K562 (cell line): ENCODE measurements around the gene TNNT3. TPM values are rescaled to one million over a fixed set of nuclear protein-coding genes. Genes with fewer than 3 reads are reported as not detected.

Experiments
- ATAC-seq: fragments of 200-7000 bp; cut with Tn5 transposase; 3 replicates; pipeline ENCODE4 v1.9.1; 2020; ENCODE audit warnings: moderate library complexity
- BruUV-seq: library from RNA; stranded (reverse); fragments of 400-500 nt; replicated peaks from 2 replicates; lab custom pipeline; 2021; lab: Mats Ljungman, UMichigan
- CTCF ChIA-PET: fragments of 300-600 bp; formaldehyde crosslinking; extraction: SDS; loops from one replicate; lab custom pipeline; 2021; ENCODE audit warnings: low intra/inter-chr PET ratio; lab: Yijun Ruan, JAX
- POLR2A ChIA-PET: fragments of 300-600, 350-650 bp; sonication (Branson Sonifier 250); formaldehyde crosslinking; extraction: SDS; loops from one replicate; lab custom pipeline; 2021; ENCODE audit warnings: antibody characterized with exemption, inconsistent platforms; lab: Yijun Ruan, JAX
- DNase-seq, 4 experiments: peaks; one replicate each; pipeline versions ENCODE4 v3.0.0 to v3.0.0-alpha.2; 2011 to 2018; ENCODE audit warnings: low spot score in 3 of 4, mixed read lengths in 3 of 4; ENCODE audit errors: extremely low read depth in 1 of 4
- FAIRE-seq: peaks from 2 replicates; lab custom pipeline; 2011; peaks lifted over from hg19 to GRCh38; lab: Jason Lieb, UNC
- H2AFZ ChIP-seq: 2 replicates; pipeline ENCODE4 v1.6.0; 2011; ENCODE audit warnings: low read depth, low read length, control low read depth, inconsistent platforms
- H3K27ac ChIP-seq: fragments of 200-600 bp; 3 replicates; pipeline ENCODE4 v1.8.0; 2011; ENCODE audit warnings: low read depth, mild to moderate bottlenecking, control low read depth, inconsistent platforms, low read length, moderate library complexity, mixed read lengths; ENCODE audit errors: extremely low read depth
- H3K27me3 ChIP-seq, 2 experiments: fragments of 300-600 bp in 1 of 2; 2 replicates in 1 of 2; 3 replicates in 1 of 2; pipeline versions ENCODE4 v1.6.0 to v1.8.0; 2011; ENCODE audit warnings: inconsistent platforms in 2 of 2, low read length in 2 of 2, mild to moderate bottlenecking in 1 of 2, mixed read lengths in 1 of 2, moderate library complexity in 1 of 2; ENCODE audit not compliant: control insufficient read depth in 2 of 2, insufficient read depth in 2 of 2
- H3K36me3 ChIP-seq: fragments of 300-600 bp; 3 replicates; pipeline ENCODE4 v1.8.0; 2011; ENCODE audit warnings: mild to moderate bottlenecking, low read length, inconsistent platforms; ENCODE audit not compliant: control insufficient read depth, insufficient read depth
- H3K4me1 ChIP-seq, 2 experiments: fragments of 200-600 bp in 1 of 2; replicated peaks in 1 of 2; 2 replicates in 1 of 2; 3 replicates in 1 of 2; pipeline versions ENCODE4 v1.5.1 to v1.8.0; 2011; ENCODE audit warnings: inconsistent platforms in 2 of 2, low read length in 2 of 2, mild to moderate bottlenecking in 1 of 2, mixed read lengths in 1 of 2, moderate library complexity in 1 of 2; ENCODE audit not compliant: control insufficient read depth in 2 of 2, insufficient read depth in 2 of 2
- H3K4me2 ChIP-seq: 2 replicates; pipeline ENCODE4 v1.6.1; 2011; ENCODE audit warnings: low read length, control low read depth, inconsistent platforms, mixed read lengths; ENCODE audit not compliant: insufficient read depth
- H3K4me3 ChIP-seq: fragments of 200-600 bp; sonication (generic), shearing (Covaris generic); 2 replicates; pipeline ENCODE4 v1.5.1; 2016; ENCODE audit warnings: control low read depth, inconsistent platforms
- H3K79me2 ChIP-seq: fragments of 200-600 bp; 3 replicates; pipeline ENCODE4 v1.8.0; 2011; ENCODE audit warnings: low read length, inconsistent platforms; ENCODE audit not compliant: control insufficient read depth, insufficient read depth
- H3K9ac ChIP-seq, 2 experiments: 2 replicates each; pipeline versions ENCODE4 v1.6.0 to v1.6.1; 2011; ENCODE audit warnings: low read depth in 2 of 2, low read length in 2 of 2, control low read depth in 1 of 2, inconsistent platforms in 1 of 2, mild to moderate bottlenecking in 1 of 2, mixed read lengths in 1 of 2; ENCODE audit not compliant: insufficient read depth in 1 of 2
- H3K9me1 ChIP-seq: one replicate; pipeline ENCODE4 v1.6.0; 2011; ENCODE audit warnings: inconsistent platforms, mild to moderate bottlenecking, low read length, moderate library complexity; ENCODE audit not compliant: control insufficient read depth, insufficient read depth
- H3K9me3 ChIP-seq: replicated peaks from 2 replicates; pipeline ENCODE4 v1.5.1; 2011; ENCODE audit warnings: low read depth, low read length, inconsistent platforms; ENCODE audit not compliant: control insufficient read depth, insufficient read depth
- H4K20me1 ChIP-seq: replicated peaks from 2 replicates; pipeline ENCODE4 v1.6.1; 2011; ENCODE audit warnings: low read length, inconsistent platforms, mixed read lengths; ENCODE audit not compliant: control insufficient read depth, insufficient read depth
- GTF2E2 ChIP-seq: fragments of 200-800 bp; sonication (Bioruptor generic); IDR thresholded peaks from 2 replicates; pipeline ENCODE4 v1.6.1; 2016; ENCODE audit warnings: missing genetic modification characterization, missing compliant biosample characterization
- HBP1 ChIP-seq: fragments of 450-650 bp; formaldehyde crosslinking; IDR thresholded peaks from 2 replicates; pipeline ENCODE4 v1.4.0; 2022; ENCODE audit warnings: missing genetic modification characterization
- HDAC8 ChIP-seq: fragments of 450-650 bp; IDR thresholded peaks from 2 replicates; pipeline ENCODE4 v1.6.1; 2016; ENCODE audit warnings: mild to moderate bottlenecking, missing genetic modification characterization, moderate library complexity, missing compliant biosample characterization
- NFIX ChIP-seq: fragments of 250-450 bp; sonication (Bioruptor Pico); IDR thresholded peaks from 2 replicates; pipeline ENCODE4 v1.4.0; 2020; ENCODE audit warnings: low read depth, mild to moderate bottlenecking, moderate library complexity
- PHB ChIP-seq: fragments of 250-450 bp; sonication (Bioruptor Pico); IDR thresholded peaks from 2 replicates; pipeline ENCODE4 v1.5.0; 2021
- SAP30 ChIP-seq: fragments of 200-600 bp; sonication (generic); IDR thresholded peaks from 2 replicates; pipeline ENCODE4 v1.6.1; 2012; ENCODE audit warnings: borderline replicate concordance, low read depth, mild to moderate bottlenecking, moderate library complexity, low read length, control low read depth, inconsistent platforms; ENCODE audit not compliant: insufficient read depth, poor library complexity, severe bottlenecking
- U2AF2 ChIP-seq: fragments of 200-400 bp; formaldehyde crosslinking; optimal IDR thresholded peaks from 2 replicates; pipeline ENCODE3; 2017; ENCODE audit warnings: low read depth, mild to moderate bottlenecking, low read length
- ZNF518B ChIP-seq: fragments of 250-450 bp; sonication (Bioruptor Pico); IDR thresholded peaks from 2 replicates; pipeline ENCODE4 v1.5.0; 2021; ENCODE audit warnings: mild to moderate bottlenecking, moderate library complexity
- ZNF766 ChIP-seq: fragments of 200-800 bp; sonication (Bioruptor generic); conservative IDR thresholded peaks from 2 replicates; pipeline ENCODE4 v1.6.1; 2016; ENCODE audit warnings: missing genetic modification characterization, missing compliant biosample characterization
- WGBS: fragments of 100-300 bp; shearing (Covaris generic); methylation state at CpG from one replicate; pipeline ENCODE4 v1.1.6; 2016; ENCODE audit warnings: low coverage, mixed read lengths; ENCODE audit not compliant: insufficient coverage; ENCODE audit errors: missing lambda C conversion rate; 5-methylcytosine and 5-hydroxymethylcytosine counted together
- in situ Hi-C: fragments of 300-500 bp; cut with MboI; formaldehyde crosslinking; loops from 4 replicates; pipeline ENCODE4 v1.15.0; 2018; ENCODE audit warnings: inconsistent platforms, mixed read lengths
- intact Hi-C: fragments of 100-400 bp; cut with micrococcal nuclease; formaldehyde crosslinking; loops from 2 replicates; pipeline ENCODE4 v1.14.2; 2022
- polyA plus RNA-seq, 8 experiments: library from polyadenylated mRNA; depleted of rRNA in 4 of 8; stranded (reverse) in 5 of 8; unstranded in 3 of 8; fragments of >200 nt; fragmentation: Nextera tagmentation in 2 of 8; fragmentation: Illumina TruSeq in 1 of 8; extraction: Ambion mirVana in 2 of 8; extraction: Trizol in 1 of 8; gene quantifications; 2 replicates each; pipeline versions ENCODE4 v1.2.1 to v1.2.3, GENCODE V29; 2011 to 2014; ENCODE audit warnings: inconsistent platforms in 1 of 8, missing spikeins in 1 of 8
- total RNA-seq, 7 experiments: library from RNA; depleted of rRNA in 6 of 7; stranded (reverse); fragments of >200 nt in 6 of 7; fragmentation: Illumina TruSeq in 2 of 7; extraction: Trizol in 2 of 7; gene quantifications; 2 replicates each; pipeline versions ENCODE4 v1.2.1 to v1.2.3, GENCODE V29; 2011 to 2021; ENCODE audit warnings: low replicate concordance in 1 of 7
- TF ChIP-seq, protein P1 (sequence below): sonication (generic); formaldehyde crosslinking; IDR thresholded peaks from 2 replicates; pipeline ENCODE4 v1.4.0; 2020; ENCODE audit warnings: mild to moderate bottlenecking, missing genetic modification reagents
- TF ChIP-seq, protein P2 (sequence below): fragments of 200-400 bp; formaldehyde crosslinking; IDR thresholded peaks from 2 replicates; pipeline ENCODE4 v1.6.1; 2017; ENCODE audit warnings: mild to moderate bottlenecking, low read depth, low read length, moderate library complexity

Gene TNNT3
- total and polyA plus RNA-seq, 9 of the 15 experiments (the other 6 are each of a cell fraction or from before 2014, with no cell fraction given): 0.10 TPM; not detected in 8

GRCh38 chr11:1892558-1892957 lies 26.9 kb upstream of the TNNT3 start:
- H3K4me2 ChIP-seq: no peak overlapping the region
- no peak overlapping the region for H3K9ac ChIP-seq
- peaks cover 15 to 55% of the 10 kb centered on the region in 2 experiments; a peak in 4 of 5 replicates for H3K27me3 ChIP-seq
- in situ Hi-C loops (no loop called here), intact Hi-C loops (no loop called here)
- BruUV-seq: no TSS peak
- no peak for DNase-seq
- no peaks in the 10 kb centered on the region for H3K9me1 ChIP-seq
- H3K9me3 ChIP-seq: no peaks in the 10 kb centered on the region
- no peaks in the 10 kb centered on the region for H3K36me3 ChIP-seq
- H3K4me3 ChIP-seq: no peak overlapping the region
- no peaks in the 10 kb centered on the region; the same call in none of the 2 replicates for H4K20me1 ChIP-seq
- peaks cover 0 to 9% of the 10 kb centered on the region in 2 experiments; a peak in 3 of 5 replicates for H3K4me1 ChIP-seq
- WGBS: 0% methylated on average over 5 of the region's 5 CpGs
- POLR2A ChIA-PET: interaction anchor here (1.0 kb wide), 1 partner anchor 24 kb away, joined by 3 read pairs; no protein-coding TSS in a partner anchor
- H2AFZ ChIP-seq: no peak overlapping the region
- CTCF ChIA-PET: no interaction called here
- H3K79me2 ChIP-seq: no peaks in the 10 kb centered on the region
- FAIRE-seq: no peak
- H3K27ac ChIP-seq: no peak overlapping the region
- no peak for ATAC-seq
- TF ChIP-seq, protein P1, sequence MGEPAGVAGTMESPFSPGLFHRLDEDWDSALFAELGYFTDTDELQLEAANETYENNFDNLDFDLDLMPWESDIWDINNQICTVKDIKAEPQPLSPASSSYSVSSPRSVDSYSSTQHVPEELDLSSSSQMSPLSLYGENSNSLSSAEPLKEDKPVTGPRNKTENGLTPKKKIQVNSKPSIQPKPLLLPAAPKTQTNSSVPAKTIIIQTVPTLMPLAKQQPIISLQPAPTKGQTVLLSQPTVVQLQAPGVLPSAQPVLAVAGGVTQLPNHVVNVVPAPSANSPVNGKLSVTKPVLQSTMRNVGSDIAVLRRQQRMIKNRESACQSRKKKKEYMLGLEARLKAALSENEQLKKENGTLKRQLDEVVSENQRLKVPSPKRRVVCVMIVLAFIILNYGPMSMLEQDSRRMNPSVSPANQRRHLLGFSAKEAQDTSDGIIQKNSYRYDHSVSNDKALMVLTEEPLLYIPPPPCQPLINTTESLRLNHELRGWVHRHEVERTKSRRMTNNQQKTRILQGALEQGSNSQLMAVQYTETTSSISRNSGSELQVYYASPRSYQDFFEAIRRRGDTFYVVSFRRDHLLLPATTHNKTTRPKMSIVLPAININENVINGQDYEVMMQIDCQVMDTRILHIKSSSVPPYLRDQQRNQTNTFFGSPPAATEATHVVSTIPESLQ: no peak
- no peak for TF ChIP-seq HDAC8
- no peak for TF ChIP-seq ZNF766 (CRISPR knock-in tag)
- no peak for TF ChIP-seq PHB (CRISPR knock-in tag)
- TF ChIP-seq, protein P2, sequence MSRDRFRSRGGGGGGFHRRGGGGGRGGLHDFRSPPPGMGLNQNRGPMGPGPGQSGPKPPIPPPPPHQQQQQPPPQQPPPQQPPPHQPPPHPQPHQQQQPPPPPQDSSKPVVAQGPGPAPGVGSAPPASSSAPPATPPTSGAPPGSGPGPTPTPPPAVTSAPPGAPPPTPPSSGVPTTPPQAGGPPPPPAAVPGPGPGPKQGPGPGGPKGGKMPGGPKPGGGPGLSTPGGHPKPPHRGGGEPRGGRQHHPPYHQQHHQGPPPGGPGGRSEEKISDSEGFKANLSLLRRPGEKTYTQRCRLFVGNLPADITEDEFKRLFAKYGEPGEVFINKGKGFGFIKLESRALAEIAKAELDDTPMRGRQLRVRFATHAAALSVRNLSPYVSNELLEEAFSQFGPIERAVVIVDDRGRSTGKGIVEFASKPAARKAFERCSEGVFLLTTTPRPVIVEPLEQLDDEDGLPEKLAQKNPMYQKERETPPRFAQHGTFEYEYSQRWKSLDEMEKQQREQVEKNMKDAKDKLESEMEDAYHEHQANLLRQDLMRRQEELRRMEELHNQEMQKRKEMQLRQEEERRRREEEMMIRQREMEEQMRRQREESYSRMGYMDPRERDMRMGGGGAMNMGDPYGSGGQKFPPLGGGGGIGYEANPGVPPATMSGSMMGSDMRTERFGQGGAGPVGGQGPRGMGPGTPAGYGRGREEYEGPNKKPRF: no peak
- TF ChIP-seq SAP30: no peak
- TF ChIP-seq HBP1 (CRISPR knock-in tag): no peak
- TF ChIP-seq U2AF2: no peak
- no peak for TF ChIP-seq NFIX
- no peak for TF ChIP-seq ZNF518B (CRISPR knock-in tag)
- no peak for TF ChIP-seq GTF2E2 (tag)
